IPS-NIHi7 (cell line): ENCODE data around the gene DNAJA1.

Experiments used
- DNase-seq: peaks from one replicate; pipeline ENCODE4 v3.0.0; 2012; ENCODE audit warnings: mixed read lengths; ENCODE audit errors: extremely low spot score

The DNAJA1 gene

GRCh38 chr9:33025572-33026342 lies 684 bp downstream of the DNAJA1 start:
- peak; percentile 87 for DNase-seq

GRCh38 chr9:33029231-33029786 lies 4.2 kb downstream of the DNAJA1 start:
- no peak for DNase-seq

GRCh38 chr9:33030285-33030684 lies 5.2 kb downstream of the DNAJA1 start:
- no peak for DNase-seq

GRCh38 chr9:33032292-33032691 lies 7.2 kb downstream of the DNAJA1 start:
- no peak for DNase-seq

GRCh38 chr9:33032865-33033264 lies 7.8 kb downstream of the DNAJA1 start:
- no peak for DNase-seq

- DNase-seq: no peak
These were observed 15.8 kb downstream of the DNAJA1 start for GRCh38 chr9:33040792-33041431.

GRCh38 chr9:33041432-33042188 lies 16.5 kb downstream of the DNAJA1 start:
- no peak for DNase-seq

- DNase-seq: no peak
These were observed 17.4 kb downstream of the DNAJA1 start for GRCh38 chr9:33042473-33042872.

- DNase-seq: no peak
These were observed 18.6 kb downstream of the DNAJA1 start for GRCh38 chr9:33043671-33044070.

GRCh38 chr9:33044162-33044673 lies 19.1 kb downstream of the DNAJA1 start:
- DNase-seq: peak; percentile 88

- DNase-seq: peak; percentile 80
These were observed 19.7 kb downstream of the DNAJA1 start for GRCh38 chr9:33044677-33045282.

- no peak for DNase-seq
These were observed 21.0 kb downstream of the DNAJA1 start for GRCh38 chr9:33046061-33046460.

- DNase-seq: no peak
These were observed 23.0 kb downstream of the DNAJA1 start for GRCh38 chr9:33048054-33048465.

- DNase-seq: no peak
These were observed 24.7 kb downstream of the DNAJA1 start for GRCh38 chr9:33049680-33050361.

- no peak for DNase-seq
These were observed 26.1 kb downstream of the DNAJA1 start for GRCh38 chr9:33051144-33051543.

GRCh38 chr9:33065157-33066076 lies 40.3 kb downstream of the DNAJA1 start:
- DNase-seq: no peak

- DNase-seq: no peak
These were observed 43.9 kb downstream of the DNAJA1 start for GRCh38 chr9:33068991-33069390.

- DNase-seq: peak; percentile 99
These were observed 51.3 kb downstream of the DNAJA1 start, which contains the start of gene SMU1 for GRCh38 chr9:33076046-33077004. Gene SMU1 (minus strand): TSS chr9:33076674. CDS start chr9:33076608, 66 bp downstream.

GRCh38 chr9:33080534-33080933 lies 55.5 kb downstream of the DNAJA1 start:
- no peak for DNase-seq
